Measurements from ENCODE around the gene CAPN15.

CAPN15 gene

GRCh38 chr16:522320-523096 lies 5.0 kb upstream of the CAPN15 start:
- no peaks in the 10 kb centered on the region for H3K36me3 ChIP-seq (ENCODE audit: insufficient read depth, low read length)

DNA sequence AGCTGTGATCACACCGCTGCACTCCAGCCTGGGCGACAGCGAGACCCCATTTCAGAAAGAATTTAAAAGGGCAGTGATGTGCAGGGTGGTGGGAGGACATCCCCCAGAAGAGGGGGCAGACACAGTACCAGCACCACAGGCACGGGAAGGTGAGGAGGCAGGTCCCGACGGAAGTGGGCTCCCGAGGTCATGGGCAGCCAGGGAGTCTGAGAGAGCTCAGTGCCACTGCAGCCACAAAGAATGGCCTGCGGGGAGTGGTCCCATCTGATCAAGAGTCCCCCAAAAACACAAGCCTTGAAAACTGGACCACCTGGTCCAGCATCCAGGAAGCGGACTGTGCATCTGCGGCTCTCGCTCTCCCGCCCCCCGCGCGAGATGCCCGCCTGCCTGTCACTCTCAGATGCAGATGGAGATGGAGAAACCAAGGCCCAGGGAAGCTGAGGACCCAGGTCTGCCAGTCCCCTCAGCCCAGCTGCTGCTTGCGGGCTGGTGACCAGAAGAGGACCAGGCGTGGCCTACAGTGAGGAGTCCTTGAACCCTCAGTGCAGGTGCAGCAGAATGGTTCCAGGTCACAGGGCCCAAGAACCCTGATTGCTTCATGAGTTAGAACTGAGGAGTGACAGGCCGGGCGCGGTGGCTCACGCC lies 4.3 kb upstream of the CAPN15 start:
- TF ChIP-seq, protein P1, sequence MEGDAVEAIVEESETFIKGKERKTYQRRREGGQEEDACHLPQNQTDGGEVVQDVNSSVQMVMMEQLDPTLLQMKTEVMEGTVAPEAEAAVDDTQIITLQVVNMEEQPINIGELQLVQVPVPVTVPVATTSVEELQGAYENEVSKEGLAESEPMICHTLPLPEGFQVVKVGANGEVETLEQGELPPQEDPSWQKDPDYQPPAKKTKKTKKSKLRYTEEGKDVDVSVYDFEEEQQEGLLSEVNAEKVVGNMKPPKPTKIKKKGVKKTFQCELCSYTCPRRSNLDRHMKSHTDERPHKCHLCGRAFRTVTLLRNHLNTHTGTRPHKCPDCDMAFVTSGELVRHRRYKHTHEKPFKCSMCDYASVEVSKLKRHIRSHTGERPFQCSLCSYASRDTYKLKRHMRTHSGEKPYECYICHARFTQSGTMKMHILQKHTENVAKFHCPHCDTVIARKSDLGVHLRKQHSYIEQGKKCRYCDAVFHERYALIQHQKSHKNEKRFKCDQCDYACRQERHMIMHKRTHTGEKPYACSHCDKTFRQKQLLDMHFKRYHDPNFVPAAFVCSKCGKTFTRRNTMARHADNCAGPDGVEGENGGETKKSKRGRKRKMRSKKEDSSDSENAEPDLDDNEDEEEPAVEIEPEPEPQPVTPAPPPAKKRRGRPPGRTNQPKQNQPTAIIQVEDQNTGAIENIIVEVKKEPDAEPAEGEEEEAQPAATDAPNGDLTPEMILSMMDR (conservative IDR thresholded peaks at IDR 0.05; ENCODE audit: low read length): no peak
- no peak for TF ChIP-seq EZH2phosphoT487 (IDR thresholded peaks at IDR 0.05; ENCODE audit: borderline replicate concordance)
- Histone ChIP-seq H3K4me2 (ENCODE audit: low read depth, low read length, poor library complexity, severe bottlenecking) (no peak overlapping the region), H2AFZ (ENCODE audit: low read length) (no peak overlapping the region), H3K4me3 (ENCODE audit: low read length, poor library complexity, severe bottlenecking) (no peak overlapping the region), H3F3A (ENCODE audit: low read depth) (no peaks in the 10 kb centered on the region), H3K36me3 (ENCODE audit: insufficient read depth, low read length) (no peaks in the 10 kb centered on the region), H3K79me2 (ENCODE audit: insufficient read depth, low read length) (peaks cover 4% of the 10 kb centered on the region; the same call in 1 of the 2 replicates), H4K20me1 (ENCODE audit: insufficient read depth, low read length, poor library complexity, severe bottlenecking) (no peaks in the 10 kb centered on the region), H3K9ac (ENCODE audit: low read depth, low read length, poor library complexity, severe bottlenecking) (no peak overlapping the region), H3K4me1 (ENCODE audit: insufficient read depth, low read length, poor library complexity, severe bottlenecking) (peaks cover 5% of the 10 kb centered on the region), H3K27me3 (ENCODE audit: insufficient read depth, low read length, poor library complexity, severe bottlenecking) (no peaks in the 10 kb centered on the region), H3K9me2 (replicated peaks; ENCODE audit: low read depth, low read length) (no peaks in the 10 kb centered on the region), H3K9me3 (ENCODE audit: insufficient read depth, low read depth, low read length) (no peaks in the 10 kb centered on the region)

More at GRCh38 chr16:522320-523096, 5.0 kb upstream of the CAPN15 start:
- Histone ChIP-seq H3K27me3 (ENCODE audit: insufficient read depth, low read length, poor library complexity, severe bottlenecking) (no peaks in the 10 kb centered on the region), H3K9ac (ENCODE audit: low read depth, low read length, poor library complexity, severe bottlenecking) (no peak overlapping the region), H3F3A (ENCODE audit: low read depth) (no peaks in the 10 kb centered on the region), H3K4me1 (ENCODE audit: insufficient read depth, low read length, poor library complexity, severe bottlenecking) (peaks cover 5% of the 10 kb centered on the region), H3K9me2 (replicated peaks; ENCODE audit: low read depth, low read length) (no peaks in the 10 kb centered on the region), H3K79me2 (ENCODE audit: insufficient read depth, low read length) (peaks cover 3% of the 10 kb centered on the region; the same call in 1 of the 2 replicates), H4K20me1 (ENCODE audit: insufficient read depth, low read length, poor library complexity, severe bottlenecking) (no peaks in the 10 kb centered on the region), H2AFZ (ENCODE audit: low read length) (no peak overlapping the region), H3K9me3 (ENCODE audit: insufficient read depth, low read depth, low read length) (no peaks in the 10 kb centered on the region), H3K4me2 (ENCODE audit: low read depth, low read length, poor library complexity, severe bottlenecking) (no peak overlapping the region), H3K4me3 (ENCODE audit: low read length, poor library complexity, severe bottlenecking) (no peak overlapping the region)
- TF ChIP-seq, protein P1 (conservative IDR thresholded peaks at IDR 0.05; ENCODE audit: low read length): no peak
- no peak for TF ChIP-seq EZH2phosphoT487 (IDR thresholded peaks at IDR 0.05; ENCODE audit: borderline replicate concordance)

DNA sequence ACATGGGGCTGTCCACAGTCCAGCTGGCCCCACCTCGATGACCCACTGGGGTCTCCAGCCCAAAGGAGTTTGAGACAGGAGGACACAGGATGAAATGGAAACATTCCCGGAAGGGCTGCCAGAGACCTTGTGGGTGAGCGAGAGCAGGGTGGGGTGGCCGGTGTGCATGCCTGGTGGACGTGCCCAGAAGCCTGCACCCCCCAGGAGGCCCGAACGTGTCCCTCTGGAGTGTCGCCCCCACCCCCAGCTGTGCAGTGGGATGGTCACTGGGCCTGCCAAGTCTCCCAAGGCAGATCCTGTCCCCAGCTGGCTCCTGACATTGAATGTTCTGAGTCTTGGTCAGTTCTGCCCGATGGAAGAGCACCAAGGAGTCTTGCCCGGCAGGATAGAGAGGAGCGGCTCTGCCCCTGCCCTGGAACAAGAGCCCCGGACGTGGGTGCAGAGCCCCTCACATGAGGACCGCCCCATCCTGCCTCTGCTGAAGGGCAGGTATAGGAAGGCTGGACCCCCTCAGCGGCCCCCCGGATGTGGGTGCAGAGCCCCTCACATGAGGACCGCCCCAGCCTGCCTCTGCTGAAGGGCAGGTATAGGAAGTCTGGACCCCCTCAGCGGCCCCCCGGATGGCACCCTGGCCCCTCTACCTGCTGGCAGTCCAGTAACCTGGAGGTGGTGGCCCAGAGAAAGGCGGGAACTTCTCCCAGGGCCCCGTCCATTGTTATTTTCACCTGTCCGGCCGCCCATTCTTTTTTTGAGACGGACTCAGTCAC lies 3.1 kb upstream of the CAPN15 start:
- TF ChIP-seq EZH2phosphoT487 (IDR thresholded peaks at IDR 0.05; ENCODE audit: borderline replicate concordance): no peak
- TF ChIP-seq, protein P1 (conservative IDR thresholded peaks at IDR 0.05; ENCODE audit: low read length): no peak

More for the DNA sequence above, 3.1 kb upstream of the CAPN15 start:
- Histone ChIP-seq H3F3A (ENCODE audit: low read depth) (no peaks in the 10 kb centered on the region), H4K20me1 (ENCODE audit: insufficient read depth, low read length, poor library complexity, severe bottlenecking) (peaks cover 3% of the 10 kb centered on the region), H2AFZ (ENCODE audit: low read length) (no peak overlapping the region), H3K4me1 (ENCODE audit: insufficient read depth, low read length, poor library complexity, severe bottlenecking) (peaks cover 8% of the 10 kb centered on the region), H3K4me2 (ENCODE audit: low read depth, low read length, poor library complexity, severe bottlenecking) (no peak overlapping the region), H3K9me3 (ENCODE audit: insufficient read depth, low read depth, low read length) (no peaks in the 10 kb centered on the region), H3K9me2 (replicated peaks; ENCODE audit: low read depth, low read length) (no peaks in the 10 kb centered on the region), H3K9ac (ENCODE audit: low read depth, low read length, poor library complexity, severe bottlenecking) (no peak overlapping the region), H3K4me3 (ENCODE audit: low read length, poor library complexity, severe bottlenecking) (no peak overlapping the region), H3K27me3 (ENCODE audit: insufficient read depth, low read length, poor library complexity, severe bottlenecking) (no peaks in the 10 kb centered on the region), H3K36me3 (ENCODE audit: insufficient read depth, low read length) (no peaks in the 10 kb centered on the region), H3K79me2 (ENCODE audit: insufficient read depth, low read length) (peaks cover 17% of the 10 kb centered on the region)

Data from Loucy (cell line).